H1 (cell line): ENCODE measurements around the gene DNAAF5. TPM values are rescaled to one million over a fixed set of nuclear protein-coding genes. Genes with fewer than 3 reads are reported as not detected.

Experiments used
- BRCA1 ChIP-seq: IDR thresholded peaks from 2 replicates; pipeline ENCODE4 v1.6.1; 2012; ENCODE audit warnings: low read depth, low read length, improper control_type of control experiment
- GABPA ChIP-seq: IDR thresholded peaks from 2 replicates; pipeline ENCODE4 v1.6.1; 2011; ENCODE audit warnings: mild to moderate bottlenecking, low read length, moderate library complexity, borderline replicate concordance; ENCODE audit not compliant: insufficient read depth
- POU5F1 ChIP-seq: IDR thresholded peaks from 2 replicates; pipeline ENCODE4 v1.6.1; 2011; ENCODE audit warnings: low read depth, mild to moderate bottlenecking, low read length, moderate library complexity
- SIRT6 ChIP-seq: IDR thresholded peaks from one replicate; pipeline ENCODE4 v1.7.1; 2012; ENCODE audit warnings: low read length, inconsistent platforms
- SP2 ChIP-seq: IDR thresholded peaks from 2 replicates; pipeline ENCODE4 v1.6.1; 2012; ENCODE audit warnings: mild to moderate bottlenecking, low read length, inconsistent platforms
- SP4 ChIP-seq: IDR thresholded peaks from 2 replicates; pipeline ENCODE4 v1.6.1; 2012; ENCODE audit warnings: low read length, inconsistent platforms
- TCF12 ChIP-seq: IDR thresholded peaks from 2 replicates; pipeline ENCODE4 v1.6.1; 2011; ENCODE audit warnings: low read depth, mild to moderate bottlenecking, low read length
- YY1 ChIP-seq: IDR thresholded peaks from 2 replicates; pipeline ENCODE4 v1.6.1; 2011; ENCODE audit warnings: low read depth, mild to moderate bottlenecking, low read length
- polyA plus RNA-seq, 7 experiments: library from polyadenylated mRNA; depleted of rRNA in 3 of 7; stranded (reverse) in 5 of 7; unstranded in 2 of 7; fragments of >200 nt in 5 of 7; fragments of 200-250 nt in 2 of 7; gene quantifications; 1 replicate in 5 of 7; 2 replicates in 1 of 7; 4 replicates in 1 of 7; pipeline versions ENCODE4 v1.2.1 to v1.2.3, GENCODE V29; 2011 to 2013; ENCODE audit warnings: missing spikeins in 2 of 7, mixed read lengths in 2 of 7
- total RNA-seq: library from RNA; stranded (reverse); fragmentation: NEBNext Ultra II Directional; extraction: Animal tissue kit (Norgen Biotek cat#: 25700); gene quantifications from 2 replicates; pipeline ENCODE4 v1.2.1, GENCODE V29; 2021

The DNAAF5 gene
- total and polyA plus RNA-seq, 2 of the 8 experiments (the other 6 are each of a cell fraction or from before 2014, with no cell fraction given), result 55.1 to 95.9 TPM

DNA sequence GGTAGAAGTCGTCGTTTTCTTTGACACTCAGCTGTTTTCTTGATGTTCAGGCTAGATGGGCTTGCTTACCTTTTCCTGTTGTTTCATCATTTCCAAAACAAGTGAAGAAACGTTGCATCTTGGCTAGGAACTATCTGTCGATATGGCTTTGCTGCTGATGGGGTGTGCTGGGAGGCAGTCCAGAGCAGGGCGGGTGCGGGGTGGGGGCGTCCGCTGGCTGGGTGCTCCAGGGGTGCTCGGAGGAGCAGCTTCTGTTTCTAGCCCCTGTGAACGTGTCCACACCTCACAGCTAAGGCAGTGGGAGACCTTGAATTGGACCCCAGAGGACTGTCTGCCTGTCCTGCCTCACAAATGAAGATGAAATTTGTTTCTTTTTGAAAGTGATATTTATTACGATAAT, 98.2 kb downstream of the DNAAF5 start (continued):
- TF ChIP-seq BRCA1 (no peak), SP2 (no peak), YY1 (no peak), GABPA (no peak), TCF12 (no peak), SIRT6 (no peak), POU5F1 (no peak), SP4 (no peak)
